ES-I3 (cell line): ENCODE results near the gene MTX2.

Experiments used
- H3K36me3 ChIP-seq: 2 replicates; pipeline ENCODE4 v1.6.1; 2013; ENCODE audit warnings: mild to moderate bottlenecking, low read length, control low read depth, moderate library complexity; ENCODE audit not compliant: insufficient read depth
- H3K4me1 ChIP-seq: 2 replicates; pipeline ENCODE4 v1.6.1; 2013; ENCODE audit warnings: mild to moderate bottlenecking, control low read depth, low read length; ENCODE audit not compliant: insufficient read depth
- H3K9ac ChIP-seq: 2 replicates; pipeline ENCODE4 v1.6.1; 2013; ENCODE audit warnings: low read depth, mild to moderate bottlenecking, low read length, moderate library complexity
- H3K9me3 ChIP-seq: 2 replicates; pipeline ENCODE4 v1.6.1; 2013; ENCODE audit warnings: mild to moderate bottlenecking, low read length, moderate library complexity; ENCODE audit not compliant: control insufficient read depth, insufficient read depth

The MTX2 gene

DNA sequence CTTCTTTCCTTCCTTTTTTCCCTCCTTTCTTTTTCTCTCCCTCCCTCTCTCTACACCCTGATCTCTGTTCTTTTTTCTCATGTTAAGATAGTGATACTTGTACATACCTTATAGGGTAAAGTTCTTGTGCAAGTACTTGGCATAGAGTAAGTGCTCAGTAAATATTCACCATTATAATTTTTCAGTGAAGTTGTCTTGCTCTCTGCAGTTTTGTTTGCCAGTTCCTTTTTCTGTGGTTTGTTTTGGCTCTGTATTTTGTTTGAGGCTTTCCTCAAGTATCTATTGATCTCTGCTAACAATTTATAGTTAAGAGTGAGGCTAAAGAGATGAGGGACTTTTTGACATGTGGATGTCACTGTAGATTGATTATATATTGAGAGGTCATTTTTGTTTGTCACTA lies 48.0 kb downstream of the MTX2 start:
- Histone ChIP-seq H3K4me1 (peaks cover 9% of the 10 kb centered on the region), H3K9ac (no peak overlapping the region)

GRCh38 chr2:176317623-176318065 lies 48.4 kb downstream of the MTX2 start:
- no peak overlapping the region for H3K9ac ChIP-seq
- peaks cover 9% of the 10 kb centered on the region for H3K4me1 ChIP-seq
- no peaks in the 10 kb centered on the region for H3K9me3 ChIP-seq
- no peaks in the 10 kb centered on the region for H3K36me3 ChIP-seq

More for the DNA sequence above, 48.0 kb downstream of the MTX2 start:
- no peaks in the 10 kb centered on the region for H3K9me3 ChIP-seq
- no peaks in the 10 kb centered on the region for H3K36me3 ChIP-seq

GRCh38 chr2:176321916-176322315 lies 52.7 kb downstream of the MTX2 start:
- H3K9me3 ChIP-seq, result no peaks in the 10 kb centered on the region
- no peaks in the 10 kb centered on the region for H3K36me3 ChIP-seq
- no peak overlapping the region for H3K9ac ChIP-seq

DNA sequence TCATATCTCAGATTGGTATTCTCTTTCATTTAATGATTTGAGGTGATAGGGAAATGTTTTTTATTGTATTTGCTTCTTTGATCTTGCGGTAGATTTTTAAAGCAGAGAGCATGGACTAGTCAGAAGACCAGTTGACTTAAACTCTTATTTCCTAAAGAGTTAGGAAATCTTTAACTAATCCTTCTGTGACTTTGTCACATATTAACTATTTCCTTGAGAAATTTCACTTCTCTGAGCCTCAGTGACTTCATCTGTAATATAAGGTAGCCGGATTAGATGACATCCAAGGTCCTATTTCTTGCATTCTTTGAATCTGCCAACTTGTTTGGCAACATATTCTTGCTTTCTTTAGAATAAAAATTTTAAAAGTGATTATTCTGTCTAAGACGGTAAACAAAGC lies 55.6 kb downstream of the MTX2 start:
- no peaks in the 10 kb centered on the region for H3K36me3 ChIP-seq
- H3K4me1 ChIP-seq, result peaks cover 13% of the 10 kb centered on the region; the same call in 1 of the 2 replicates
- H3K9ac ChIP-seq, result no peak overlapping the region
- no peaks in the 10 kb centered on the region for H3K9me3 ChIP-seq

More at GRCh38 chr2:176321916-176322315, 52.7 kb downstream of the MTX2 start:
- peaks cover 22% of the 10 kb centered on the region for H3K4me1 ChIP-seq

DNA sequence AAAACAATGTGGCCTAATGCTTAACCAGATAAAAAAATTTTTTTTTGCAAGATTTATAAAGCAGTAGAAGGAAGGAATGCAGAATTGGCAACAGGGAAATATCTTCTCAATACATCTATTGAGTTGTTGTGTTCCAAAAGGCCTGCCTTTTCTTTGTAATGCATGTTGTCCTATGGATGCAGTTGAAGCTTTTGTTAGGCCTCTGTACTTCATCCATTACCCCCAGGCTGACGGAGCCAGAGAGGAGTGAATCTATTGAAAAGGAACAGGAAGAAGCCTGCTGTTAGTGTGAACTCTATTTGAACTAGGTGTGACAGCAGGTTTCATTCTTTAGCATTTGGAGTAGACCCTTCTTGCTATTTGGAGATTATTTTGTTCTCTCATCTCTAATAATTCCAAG lies 56.5 kb downstream of the MTX2 start:
- peaks cover 13% of the 10 kb centered on the region; the same call in 1 of the 2 replicates for H3K4me1 ChIP-seq
- no peak overlapping the region for H3K9ac ChIP-seq
- H3K9me3 ChIP-seq, result no peaks in the 10 kb centered on the region
- no peaks in the 10 kb centered on the region for H3K36me3 ChIP-seq

GRCh38 chr2:176328149-176328548 lies 58.9 kb downstream of the MTX2 start:
- Histone ChIP-seq H3K36me3 (no peaks in the 10 kb centered on the region), H3K4me1 (peaks cover 26% of the 10 kb centered on the region; the same call in 1 of the 2 replicates)

DNA sequence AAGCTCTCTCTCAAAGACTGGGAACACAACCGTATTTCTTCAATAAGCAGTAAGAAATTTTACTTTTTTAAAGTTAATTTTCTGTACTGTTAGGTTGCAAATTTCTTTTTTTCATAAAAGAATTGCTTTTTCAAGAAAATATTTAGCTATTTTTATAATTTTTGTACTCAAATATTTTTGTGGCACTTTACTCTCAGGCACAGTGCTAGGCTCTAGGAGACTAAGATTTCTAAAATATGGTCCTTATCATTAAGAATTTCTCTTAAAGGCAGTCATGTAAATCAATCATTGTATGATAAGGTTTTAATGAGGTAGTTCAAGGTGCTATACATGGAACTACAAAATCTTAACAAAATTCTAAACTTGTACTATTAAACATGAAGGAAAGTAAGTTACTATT lies 61.4 kb downstream of the MTX2 start:
- H3K36me3 ChIP-seq, result no peaks in the 10 kb centered on the region

More at GRCh38 chr2:176328149-176328548, 58.9 kb downstream of the MTX2 start:
- Histone ChIP-seq H3K9ac (no peak overlapping the region), H3K9me3 (no peaks in the 10 kb centered on the region)

GRCh38 chr2:176331646-176332045 lies 62.4 kb downstream of the MTX2 start:
- no peak overlapping the region for H3K9ac ChIP-seq
- H3K4me1 ChIP-seq, result peaks cover 13% of the 10 kb centered on the region; the same call in 1 of the 2 replicates
- H3K36me3 ChIP-seq, result no peaks in the 10 kb centered on the region
- H3K9me3 ChIP-seq, result no peaks in the 10 kb centered on the region

More for the DNA sequence above, 61.4 kb downstream of the MTX2 start:
- no peaks in the 10 kb centered on the region for H3K9me3 ChIP-seq
- H3K9ac ChIP-seq, result no peak overlapping the region
- H3K4me1 ChIP-seq, result peaks cover 19% of the 10 kb centered on the region; the same call in 1 of the 2 replicates

GRCh38 chr2:176334729-176335128 lies 65.5 kb downstream of the MTX2 start:
- H3K4me1 ChIP-seq, result peaks cover 13% of the 10 kb centered on the region; the same call in 1 of the 2 replicates
- H3K36me3 ChIP-seq, result peaks cover 5% of the 10 kb centered on the region; the same call in 1 of the 2 replicates
- no peak overlapping the region for H3K9ac ChIP-seq
- H3K9me3 ChIP-seq, result no peaks in the 10 kb centered on the region

DNA sequence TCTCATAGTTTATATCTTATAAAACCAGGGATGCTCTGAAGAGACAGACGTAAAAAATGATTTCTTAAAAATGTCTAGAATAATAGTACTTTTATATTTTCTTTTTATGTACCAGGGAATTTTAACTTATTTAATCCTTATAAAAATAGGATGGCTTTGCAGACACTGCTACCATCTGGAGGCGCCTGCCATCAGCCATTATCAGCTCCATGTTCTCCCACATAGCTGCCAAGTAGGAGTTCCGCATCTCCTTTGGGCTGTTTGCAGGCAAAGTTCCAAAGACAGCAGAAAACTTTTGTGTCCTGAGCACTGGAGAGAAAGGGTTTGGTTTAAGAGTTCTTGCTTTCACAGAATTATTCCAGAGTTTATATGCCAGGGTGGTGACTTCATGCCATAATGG lies 69.2 kb downstream of the MTX2 start:
- Histone ChIP-seq H3K9me3 (peaks cover 5% of the 10 kb centered on the region), H3K9ac (no peak overlapping the region), H3K36me3 (peaks cover 5% of the 10 kb centered on the region; the same call in 1 of the 2 replicates)

GRCh38 chr2:176339208-176339607 lies 70.0 kb downstream of the MTX2 start:
- Histone ChIP-seq H3K4me1 (no peaks in the 10 kb centered on the region), H3K9me3 (peaks cover 5% of the 10 kb centered on the region), H3K9ac (no peak overlapping the region), H3K36me3 (peaks cover 5% of the 10 kb centered on the region; the same call in 1 of the 2 replicates)

More for the DNA sequence above, 69.2 kb downstream of the MTX2 start:
- no peaks in the 10 kb centered on the region for H3K4me1 ChIP-seq

DNA sequence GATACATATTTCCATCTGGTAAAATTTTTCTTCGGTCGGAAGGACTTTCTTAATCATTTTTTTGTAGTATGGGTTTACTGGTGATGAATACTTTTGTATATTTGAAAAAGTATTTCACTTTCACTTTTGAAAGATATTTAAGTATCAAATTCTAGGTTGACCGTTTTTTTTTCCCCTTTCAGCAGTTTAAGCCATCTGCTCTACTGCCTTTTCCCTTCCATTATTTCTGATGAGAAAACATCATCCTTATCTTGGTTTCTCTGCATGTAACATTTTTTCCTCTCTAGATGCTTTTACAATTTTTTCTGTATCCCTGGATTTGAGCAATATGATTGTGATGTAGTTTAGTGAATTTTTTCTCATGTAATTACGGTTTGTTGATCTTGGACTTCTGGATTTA lies 87.0 kb downstream of the MTX2 start:
- Histone ChIP-seq H3K36me3 (no peaks in the 10 kb centered on the region), H3K4me1 (no peaks in the 10 kb centered on the region), H3K9ac (no peak overlapping the region), H3K9me3 (peaks cover 2% of the 10 kb centered on the region; the same call in 1 of the 2 replicates)

DNA sequence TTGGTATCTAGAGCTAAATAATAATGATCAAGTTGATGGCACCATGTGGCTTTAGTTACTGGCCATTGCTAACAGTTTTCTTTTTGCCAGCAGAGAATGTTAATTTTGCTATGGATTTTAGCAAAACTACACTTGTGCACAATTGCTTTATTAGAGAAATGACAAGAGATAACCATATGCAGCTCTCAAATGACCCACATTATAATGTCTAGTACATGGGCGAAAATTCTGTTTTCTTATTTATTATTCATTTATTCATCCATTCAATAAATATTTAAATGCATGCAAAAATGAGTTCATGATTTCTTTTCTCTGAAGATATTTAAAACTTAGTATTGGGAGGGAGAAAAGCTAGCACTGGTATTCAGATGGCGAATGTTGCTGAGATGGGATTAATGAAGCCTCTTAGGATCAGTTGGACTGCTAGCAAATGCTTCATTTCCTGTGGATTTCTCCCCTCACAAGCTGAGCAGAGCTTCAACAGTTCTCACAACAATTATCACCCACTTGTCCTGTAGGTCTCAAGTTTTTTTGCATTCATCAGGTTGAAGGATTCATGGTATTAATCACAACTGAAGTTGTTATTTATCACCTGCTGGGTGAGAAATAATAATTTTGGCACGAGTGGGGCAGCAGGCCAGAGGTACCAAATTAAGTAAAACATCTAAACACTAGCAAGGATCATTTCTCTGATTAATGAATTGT lies 95.2 kb downstream of the MTX2 start:
- H3K36me3 ChIP-seq, result no peaks in the 10 kb centered on the region
- H3K9ac ChIP-seq, result no peak overlapping the region
- no peaks in the 10 kb centered on the region for H3K4me1 ChIP-seq
- no peaks in the 10 kb centered on the region for H3K9me3 ChIP-seq

GRCh38 chr2:176368349-176368748 lies 99.1 kb downstream of the MTX2 start:
- no peaks in the 10 kb centered on the region for H3K9me3 ChIP-seq
- H3K9ac ChIP-seq, result no peak overlapping the region
- H3K36me3 ChIP-seq, result no peaks in the 10 kb centered on the region
- H3K4me1 ChIP-seq, result no peaks in the 10 kb centered on the region

- Histone ChIP-seq H3K9me3 (no peaks in the 10 kb centered on the region), H3K36me3 (no peaks in the 10 kb centered on the region), H3K9ac (no peak overlapping the region), H3K4me1 (no peaks in the 10 kb centered on the region)
Measured at GRCh38 chr2:176370467-176371171, 101.4 kb downstream of the MTX2 start.
